ENCODE results near the gene MED7. TPM values are rescaled to one million over a fixed set of nuclear protein-coding genes. Genes with fewer than 3 reads are reported as not detected.

Gene MED7
- total and polyA plus RNA-seq, 11 donors = 6.9 to 11.0 (median 9.6) TPM

GRCh38 chr5:157130925-157131324, 11.7 kb downstream of the MED7 start:
- no peak overlapping the region for H3K4me3 ChIP-seq
- intact Hi-C loops (cut with DNase I) = loop anchor here in 2 of 10 donors (10.0 kb wide), 2 partner anchors 296 to 1186 kb away; no protein-coding TSS in a partner anchor
- H3K36me3 ChIP-seq = no peaks in the 10 kb centered on the region
- H3K4me1 ChIP-seq = peaks cover 0 to 12% (median 2%) of the 10 kb centered on the region in 12 donors
- TF ChIP-seq CTCF (IDR thresholded peaks at IDR 0.05) = no peak
- TF ChIP-seq POLR2A (IDR thresholded peaks at IDR 0.05) = no peak
- no peaks in the 10 kb centered on the region for H3K9me3 ChIP-seq
- no peaks in the 10 kb centered on the region for H3K27me3 ChIP-seq
- 44 to 54% (median 49%) methylated on average over 7 of the region's 7 CpGs for whole genome bisulfite sequencing, 4 donors
- peak in 3 of 4 donors; percentile 52 to 73 (median 64) for ATAC-seq
- peak in 1 of 5 donors; percentile 39 for DNase-seq
- no peak overlapping the region for H3K27ac ChIP-seq

- no peak overlapping the region for H3K27ac ChIP-seq
- H3K36me3 ChIP-seq = no peaks in the 10 kb centered on the region
- no peaks in the 10 kb centered on the region for H3K27me3 ChIP-seq
- ATAC-seq (no peak), DNase-seq (no peak)
- H3K9me3 ChIP-seq = peaks cover 0 to 27% (median 12%) of the 10 kb centered on the region in 12 donors
- H3K4me3 ChIP-seq = no peak overlapping the region
- TF ChIP-seq CTCF (IDR thresholded peaks at IDR 0.05) = no peak
- no peak for TF ChIP-seq POLR2A (IDR thresholded peaks at IDR 0.05)
- intact Hi-C loops (cut with DNase I) = no loop called here
- no peaks in the 10 kb centered on the region for H3K4me1 ChIP-seq
Measured at GRCh38 chr5:157121709-157122108, 21.0 kb downstream of the MED7 start.

GRCh38 chr5:157120102-157120501, 22.6 kb downstream of the MED7 start:
- 60 to 83% (median 70%) methylated on average over 1 of the region's 1 CpG for WGBS, 4 donors

GRCh38 chr5:157116483-157116954, 26.1 kb downstream of the MED7 start:
- TF ChIP-seq CTCF (IDR thresholded peaks at IDR 0.05) = no peak
- TF ChIP-seq POLR2A (IDR thresholded peaks at IDR 0.05) = no peak
- Histone ChIP-seq H3K36me3 (no peaks in the 10 kb centered on the region), H3K4me3 (no peak overlapping the region), H3K27me3 (no peaks in the 10 kb centered on the region), H3K27ac (no peak overlapping the region), H3K9me3 (peaks cover 0 to 9% (median 6%) of the 10 kb centered on the region in 12 donors), H3K4me1 (peaks cover 0 to 11% (median 0%) of the 10 kb centered on the region in 12 donors)
- DNase-seq = no peak
- intact Hi-C loops (cut with DNase I) = no loop called here
- WGBS, 4 donors = 68 to 77% (median 72%) methylated on average over 6 of the region's 6 CpGs
- ATAC-seq = no peak

More at GRCh38 chr5:157120102-157120501, 22.6 kb downstream of the MED7 start:
- Histone ChIP-seq H3K4me3 (no peak overlapping the region), H3K36me3 (no peaks in the 10 kb centered on the region), H3K27me3 (no peaks in the 10 kb centered on the region), H3K9me3 (peaks cover 0 to 27% (median 12%) of the 10 kb centered on the region in 12 donors), H3K27ac (no peak overlapping the region), H3K4me1 (peaks cover 0 to 11% (median 0%) of the 10 kb centered on the region in 12 donors)
- intact Hi-C loops (cut with DNase I) = no loop called here
- ATAC-seq = no peak
- DNase-seq = no peak
- TF ChIP-seq POLR2A (IDR thresholded peaks at IDR 0.05) (no peak), CTCF (IDR thresholded peaks at IDR 0.05) (no peak)

Data from heart left ventricle (tissue), 16 donors.